T-helper 2 cell treated with Interferon-gamma antibody and Interleukin-4, amounts not matched to agents 5 μg/mL and 100 μg/mL, for 36 hours (primary cell): ENCODE measurements around the gene YPEL1.
"Not testable (repeated sequence)": the region's sequence is repeated elsewhere in the genome, so short reads cannot be mapped to it uniquely, and the experiment has no call there.

Experiments
- DNase-seq: peaks from one replicate; pipeline ENCODE4 v3.0.0; 2021; ENCODE audit warnings: low spot score
- H3K27ac Mint-ChIP-seq: one replicate; pipeline ENCODE4 v1.8.0; 2021; ENCODE audit warnings: mild to moderate bottlenecking, mixed read lengths
- H3K27me3 Mint-ChIP-seq: one replicate; pipeline ENCODE4 v1.8.0; 2021; ENCODE audit warnings: low read depth, mixed read lengths
- H3K36me3 Mint-ChIP-seq: one replicate; pipeline ENCODE4 v1.8.0; 2021; ENCODE audit warnings: low read depth, mixed read lengths
- H3K4me1 Mint-ChIP-seq: one replicate; pipeline ENCODE4 v1.8.0; 2021; ENCODE audit warnings: low read depth, mixed read lengths
- H3K4me3 Mint-ChIP-seq: one replicate; pipeline ENCODE4 v1.8.0; 2022; ENCODE audit warnings: mild to moderate bottlenecking, moderate library complexity, mixed read lengths
- H3K9me3 Mint-ChIP-seq: one replicate; pipeline ENCODE4 v1.8.0; 2021; ENCODE audit warnings: mixed read lengths

YPEL1 gene

DNA sequence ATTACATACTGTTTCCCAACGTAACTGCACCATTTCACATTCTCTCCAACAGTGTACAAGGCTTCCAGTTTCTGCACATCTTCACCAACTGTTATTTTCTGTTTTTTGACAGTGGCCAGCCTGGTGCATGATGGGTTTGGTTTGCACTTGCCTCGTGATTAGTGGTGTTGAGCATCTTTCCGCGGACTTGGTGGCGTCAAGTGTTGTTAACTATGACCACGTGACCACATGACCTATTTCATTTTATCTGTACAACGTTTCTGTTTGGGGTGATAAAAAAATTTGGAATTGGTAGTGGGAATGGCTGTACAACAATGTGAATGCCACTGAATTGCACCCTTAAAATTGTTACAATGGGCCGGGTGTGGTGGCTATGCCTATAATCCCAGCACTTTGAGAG is 2.5 kb upstream of the YPEL1 start:
- peaks cover 5% of the 10 kb centered on the region for H3K36me3 Mint-ChIP-seq
- no peak for DNase-seq
- no peak overlapping the region for H3K4me3 Mint-ChIP-seq
- H3K27ac Mint-ChIP-seq = no peak overlapping the region
- H3K9me3 Mint-ChIP-seq = no peaks in the 10 kb centered on the region
- peaks cover 19% of the 10 kb centered on the region for H3K27me3 Mint-ChIP-seq
- H3K4me1 Mint-ChIP-seq = peaks cover 16% of the 10 kb centered on the region

DNA sequence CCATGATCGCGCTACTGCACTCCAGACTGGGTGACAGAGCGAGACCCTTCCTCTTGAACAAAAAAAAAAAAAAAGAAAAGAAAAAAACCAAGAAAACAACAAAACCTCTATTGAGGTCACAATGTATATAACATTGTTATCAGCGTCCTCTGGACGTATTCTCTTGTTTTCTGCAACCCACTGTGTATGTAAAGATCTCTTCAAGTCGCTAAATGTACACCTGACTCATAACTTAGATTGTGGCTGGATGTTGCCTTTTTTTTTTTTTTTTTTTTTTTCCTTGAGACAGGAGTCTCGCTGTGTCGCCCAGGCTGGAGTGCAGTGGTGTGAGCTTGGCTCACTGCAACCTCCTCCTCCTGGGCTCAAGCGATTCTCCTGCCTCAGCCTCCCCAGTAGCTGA is 1.4 kb upstream of the YPEL1 start:
- Mint-ChIP-seq H3K9me3 (no peaks in the 10 kb centered on the region), H3K4me3 (no peak overlapping the region), H3K36me3 (peaks cover 5% of the 10 kb centered on the region), H3K27ac (no peak overlapping the region), H3K4me1 (peaks cover 16% of the 10 kb centered on the region), H3K27me3 (peaks cover 19% of the 10 kb centered on the region)
- no peak for DNase-seq

- H3K27me3 Mint-ChIP-seq = peaks cover 19% of the 10 kb centered on the region
- H3K4me3 Mint-ChIP-seq = no peak overlapping the region
- no peak overlapping the region for H3K27ac Mint-ChIP-seq
- H3K4me1 Mint-ChIP-seq = peaks cover 16% of the 10 kb centered on the region
- DNase-seq = no peak
- peaks cover 5% of the 10 kb centered on the region for H3K36me3 Mint-ChIP-seq
- no peaks in the 10 kb centered on the region for H3K9me3 Mint-ChIP-seq
Observed at GRCh38 chr22:21736084-21736642, 569 bp upstream of the YPEL1 start.

- peak overlapping the region; percentile 92 for H3K27ac Mint-ChIP-seq
- peaks cover 5% of the 10 kb centered on the region for H3K36me3 Mint-ChIP-seq
- H3K27me3 Mint-ChIP-seq = peaks cover 13% of the 10 kb centered on the region
- DNase-seq = peak; percentile 18
- peaks cover 16% of the 10 kb centered on the region for H3K4me1 Mint-ChIP-seq
- H3K4me3 Mint-ChIP-seq = peak overlapping the region; percentile 95
- H3K9me3 Mint-ChIP-seq = no peaks in the 10 kb centered on the region
Observed at GRCh38 chr22:21734540-21735199, 924 bp downstream of the YPEL1 start.

DNA sequence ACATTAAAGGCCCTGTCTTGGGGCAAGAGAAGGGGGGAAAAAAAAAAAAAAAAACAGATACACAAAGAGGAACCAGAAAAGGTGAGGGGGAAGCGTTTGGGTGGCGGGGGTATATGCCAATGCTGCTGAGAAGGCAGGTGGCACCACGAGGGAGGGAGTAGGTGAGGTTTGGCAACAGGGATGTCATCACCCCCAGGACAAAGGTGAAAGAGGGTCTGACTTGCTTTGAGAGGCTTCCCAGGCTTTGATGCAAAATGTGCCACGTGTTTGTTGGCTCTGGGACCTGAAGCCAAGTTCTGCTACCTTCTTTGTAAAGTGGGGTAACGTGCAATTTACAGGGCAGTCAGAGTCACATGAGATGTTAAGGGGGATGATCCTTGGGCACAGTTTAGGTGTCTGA is 4.1 kb downstream of the YPEL1 start:
- DNase-seq = no peak
- Mint-ChIP-seq H3K27ac (no peak overlapping the region), H3K4me1 (peaks cover 19% of the 10 kb centered on the region), H3K4me3 (no peak overlapping the region), H3K36me3 (peaks cover 5% of the 10 kb centered on the region), H3K9me3 (no peaks in the 10 kb centered on the region), H3K27me3 (no peaks in the 10 kb centered on the region)

GRCh38 chr22:21730535-21731308 is 4.9 kb downstream of the YPEL1 start:
- Mint-ChIP-seq H3K4me1 (peaks cover 19% of the 10 kb centered on the region), H3K9me3 (no peaks in the 10 kb centered on the region), H3K4me3 (no peak overlapping the region)

GRCh38 chr22:21729184-21729583 is 6.4 kb downstream of the YPEL1 start:
- not testable (repeated sequence) for H3K4me3 Mint-ChIP-seq, H3K27ac Mint-ChIP-seq, H3K36me3 Mint-ChIP-seq, H3K4me1 Mint-ChIP-seq, DNase-seq, H3K27me3 Mint-ChIP-seq, H3K9me3 Mint-ChIP-seq

More at GRCh38 chr22:21730535-21731308, 4.9 kb downstream of the YPEL1 start:
- peaks cover 5% of the 10 kb centered on the region for H3K36me3 Mint-ChIP-seq
- H3K27ac Mint-ChIP-seq = no peak overlapping the region
- no peaks in the 10 kb centered on the region for H3K27me3 Mint-ChIP-seq
- no peak for DNase-seq

GRCh38 chr22:21728270-21728669 is 7.3 kb downstream of the YPEL1 start:
- H3K36me3 Mint-ChIP-seq = peaks cover under 1% of the 10 kb centered on the region
- no peaks in the 10 kb centered on the region for H3K9me3 Mint-ChIP-seq
- H3K27me3 Mint-ChIP-seq = no peaks in the 10 kb centered on the region
- no peak overlapping the region for H3K4me3 Mint-ChIP-seq
- H3K27ac Mint-ChIP-seq = no peak overlapping the region
- no peak for DNase-seq
- H3K4me1 Mint-ChIP-seq = peaks cover 5% of the 10 kb centered on the region

DNA sequence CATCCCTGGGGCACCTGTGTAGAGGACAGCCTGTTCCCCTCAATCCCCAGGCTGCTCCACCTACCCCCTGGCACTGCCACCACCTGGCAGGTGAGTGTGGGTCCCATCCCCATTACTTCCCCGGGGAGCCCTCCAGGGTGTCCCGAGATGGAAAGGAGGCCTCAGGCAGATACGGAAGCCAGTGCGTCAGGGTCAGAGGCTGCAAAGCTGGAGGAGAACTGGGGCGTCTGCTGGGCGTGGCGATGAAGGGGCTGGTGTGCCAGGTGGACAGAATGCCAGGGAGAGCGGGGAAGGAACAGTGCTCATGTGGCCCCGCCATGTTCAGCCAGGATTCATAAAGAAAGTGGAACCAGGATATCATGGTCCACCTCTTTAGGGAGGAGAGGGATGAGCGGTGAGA is 7.8 kb downstream of the YPEL1 start:
- no peaks in the 10 kb centered on the region for H3K36me3 Mint-ChIP-seq

GRCh38 chr22:21727159-21727558 is 8.4 kb downstream of the YPEL1 start:
- Mint-ChIP-seq H3K27me3 (no peaks in the 10 kb centered on the region), H3K9me3 (no peaks in the 10 kb centered on the region), H3K4me1 (peaks cover 5% of the 10 kb centered on the region), H3K27ac (no peak overlapping the region), H3K36me3 (no peaks in the 10 kb centered on the region), H3K4me3 (no peak overlapping the region)
- no peak for DNase-seq

More for the DNA sequence above, 7.8 kb downstream of the YPEL1 start:
- H3K27me3 Mint-ChIP-seq = no peaks in the 10 kb centered on the region
- DNase-seq = no peak
- peaks cover 5% of the 10 kb centered on the region for H3K4me1 Mint-ChIP-seq
- H3K9me3 Mint-ChIP-seq = no peaks in the 10 kb centered on the region
- H3K27ac Mint-ChIP-seq = no peak overlapping the region
- no peak overlapping the region for H3K4me3 Mint-ChIP-seq

- H3K27ac Mint-ChIP-seq = no peak overlapping the region
- no peaks in the 10 kb centered on the region for H3K27me3 Mint-ChIP-seq
- H3K4me3 Mint-ChIP-seq = no peak overlapping the region
- H3K4me1 Mint-ChIP-seq = peaks cover 5% of the 10 kb centered on the region
- no peaks in the 10 kb centered on the region for H3K36me3 Mint-ChIP-seq
- H3K9me3 Mint-ChIP-seq = no peaks in the 10 kb centered on the region
- peak; percentile 32 for DNase-seq
Observed at GRCh38 chr22:21726650-21727049, 8.9 kb downstream of the YPEL1 start.

DNA sequence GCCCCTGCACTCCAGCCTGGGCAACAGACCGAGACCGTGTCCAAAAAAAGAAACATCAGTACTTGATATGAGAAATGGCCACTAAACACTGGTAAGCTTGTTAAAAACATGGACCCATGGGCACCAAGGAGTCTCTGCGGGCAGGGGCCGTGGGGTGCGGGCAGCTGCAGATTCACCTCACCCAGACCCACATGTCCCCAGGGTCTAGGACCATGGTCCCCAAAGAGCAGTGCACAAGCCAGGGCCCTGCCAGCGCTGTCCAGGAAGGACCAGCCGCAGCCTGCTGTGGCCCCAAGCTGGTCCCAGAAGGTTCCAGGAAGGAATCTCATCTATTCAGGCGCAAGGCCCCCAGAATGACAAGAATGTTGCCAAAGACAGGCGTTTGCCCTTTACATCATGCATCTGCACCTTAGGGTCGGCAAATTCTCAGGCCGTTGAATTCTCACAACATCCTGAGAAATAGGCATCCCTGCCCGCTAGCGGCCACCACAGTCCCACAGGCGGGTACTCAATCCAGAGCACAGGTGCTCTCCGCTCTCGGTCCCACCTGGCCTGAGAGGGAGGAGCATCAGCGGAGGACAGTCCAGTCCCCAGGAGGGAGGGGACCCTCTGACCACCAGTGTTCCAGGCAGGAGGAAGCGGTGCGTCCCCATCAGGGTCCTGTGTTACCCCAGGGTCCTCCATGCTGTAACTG is 9.5 kb downstream of the YPEL1 start:
- no peaks in the 10 kb centered on the region for H3K36me3 Mint-ChIP-seq
- DNase-seq = no peak
- H3K27ac Mint-ChIP-seq = no peak overlapping the region
- peaks cover 5% of the 10 kb centered on the region for H3K4me1 Mint-ChIP-seq
- no peak overlapping the region for H3K4me3 Mint-ChIP-seq
- H3K9me3 Mint-ChIP-seq = no peaks in the 10 kb centered on the region
- H3K27me3 Mint-ChIP-seq = no peaks in the 10 kb centered on the region

GRCh38 chr22:21724496-21724895 is 11.1 kb downstream of the YPEL1 start:
- not testable (repeated sequence) for H3K36me3 Mint-ChIP-seq, H3K4me3 Mint-ChIP-seq, H3K9me3 Mint-ChIP-seq, DNase-seq, H3K27me3 Mint-ChIP-seq, H3K27ac Mint-ChIP-seq, H3K4me1 Mint-ChIP-seq
